HEK293 (cell line): ENCODE measurements around the gene JTB.
A peak's percentile ranks its signal among the peaks of the same experiment; 100 is the strongest.

Experiments used
- CTCF ChIA-PET: fragments of 350-600 bp; formaldehyde crosslinking; extraction: SDS; loops from one replicate; lab custom pipeline; 2021; ENCODE audit warnings: antibody characterized with exemption; lab: Yijun Ruan, JAX
- POLR2A ChIA-PET: fragments of 300-600 bp; formaldehyde crosslinking; extraction: SDS; loops from one replicate; lab custom pipeline; 2020; ENCODE audit warnings: antibody characterized with exemption, inconsistent platforms; lab: Yijun Ruan, JAX
- H3K27ac ChIP-seq: fragments of 200-500 bp; sonication (Bioruptor generic); 2 replicates; pipeline ENCODE4 v1.5.1; 2014; ENCODE audit warnings: low read depth, low read length, control low read depth, inconsistent platforms; ENCODE audit errors: extremely low read depth
- H3K36me3 ChIP-seq, 2 experiments: fragments of 200-500 bp in 1 of 2; sonication (Bioruptor generic) in 1 of 2; 1 replicate in 1 of 2; 2 replicates in 1 of 2; pipeline ENCODE4 v1.5.1; 2014 to 2017; ENCODE audit warnings: inconsistent platforms in 2 of 2, low read length in 2 of 2; ENCODE audit not compliant: control insufficient read depth in 2 of 2, insufficient read depth in 1 of 2
- H3K4me1 ChIP-seq: fragments of 200-500 bp; sonication (Bioruptor generic); 2 replicates; pipeline ENCODE4 v1.5.1; 2014; ENCODE audit warnings: mild to moderate bottlenecking, low read length, inconsistent platforms; ENCODE audit not compliant: control insufficient read depth, insufficient read depth
- H3K4me3 ChIP-seq: 2 replicates; pipeline ENCODE4 v1.5.1; 2011; ENCODE audit warnings: low read depth, mild to moderate bottlenecking, control low read depth, low read length, moderate library complexity
- H3K9me3 ChIP-seq: fragments of 200-500 bp; sonication (Bioruptor generic); 2 replicates; pipeline ENCODE4 v1.5.1; 2014; ENCODE audit warnings: low read depth, low read length, inconsistent platforms; ENCODE audit not compliant: control insufficient read depth, insufficient read depth
- ATF2 ChIP-seq: fragments of 450-650 bp; formaldehyde crosslinking; IDR thresholded peaks from 2 replicates; pipeline ENCODE4 v1.5.1; 2016; ENCODE audit warnings: missing biosample characterization, missing genetic modification characterization, low read depth
- BCL11B ChIP-seq: fragments of 450-650 bp; formaldehyde crosslinking; IDR thresholded peaks from 2 replicates; pipeline ENCODE4 v1.5.1; 2016; ENCODE audit warnings: low read depth, missing biosample characterization, missing genetic modification characterization
- GLIS2 ChIP-seq: fragments of 450-650 bp; formaldehyde crosslinking; IDR thresholded peaks from 2 replicates; pipeline ENCODE4 v1.5.1; 2016; ENCODE audit warnings: missing biosample characterization, missing genetic modification characterization
- HIC1 ChIP-seq: fragments of 450-650 bp; formaldehyde crosslinking; IDR thresholded peaks from 2 replicates; pipeline ENCODE4 v1.5.1; 2016; ENCODE audit warnings: missing biosample characterization, missing genetic modification characterization
- PATZ1 ChIP-seq: fragments of 450-650 bp; formaldehyde crosslinking; IDR thresholded peaks from 2 replicates; pipeline ENCODE4 v1.5.1; 2016; ENCODE audit warnings: missing biosample characterization, missing genetic modification characterization
- TSHZ1 ChIP-seq: fragments of 450-650 bp; formaldehyde crosslinking; IDR thresholded peaks from 2 replicates; pipeline ENCODE4 v1.5.1; 2016; ENCODE audit warnings: missing biosample characterization, missing genetic modification characterization, borderline replicate concordance
- ZBTB21 ChIP-seq: fragments of 450-650 bp; formaldehyde crosslinking; IDR thresholded peaks from 2 replicates; pipeline ENCODE4 v1.5.1; 2017; ENCODE audit warnings: missing biosample characterization, missing genetic modification characterization
- ZBTB7A ChIP-seq: fragments of 450-650 bp; formaldehyde crosslinking; IDR thresholded peaks from 2 replicates; pipeline ENCODE4 v1.5.1; 2016; ENCODE audit warnings: low read depth, missing biosample characterization, missing genetic modification characterization
- ZBTB8A ChIP-seq: fragments of 450-650 bp; formaldehyde crosslinking; IDR thresholded peaks from 2 replicates; pipeline ENCODE4 v1.5.1; 2016; ENCODE audit warnings: missing biosample characterization, missing genetic modification characterization
- ZNF473 ChIP-seq: fragments of 450-650 bp; formaldehyde crosslinking; IDR thresholded peaks from 2 replicates; pipeline ENCODE4 v1.5.1; 2017; ENCODE audit warnings: missing biosample characterization, missing genetic modification characterization
- ZNF501 ChIP-seq: fragments of 450-650 bp; formaldehyde crosslinking; IDR thresholded peaks from 2 replicates; pipeline ENCODE4 v1.5.1; 2016; ENCODE audit warnings: missing biosample characterization, missing genetic modification characterization
- ZNF514 ChIP-seq: fragments of 450-650 bp; formaldehyde crosslinking; IDR thresholded peaks from 2 replicates; pipeline ENCODE4 v1.5.1; 2016; ENCODE audit warnings: missing biosample characterization, missing genetic modification characterization
- ZNF629 ChIP-seq: fragments of 450-650 bp; formaldehyde crosslinking; IDR thresholded peaks from 2 replicates; pipeline ENCODE4 v1.5.1; 2017; ENCODE audit warnings: missing biosample characterization, missing genetic modification characterization
- ZNF670 ChIP-seq: fragments of 450-650 bp; formaldehyde crosslinking; IDR thresholded peaks from 2 replicates; pipeline ENCODE4 v1.5.1; 2016; ENCODE audit warnings: missing biosample characterization, missing genetic modification characterization, low read depth
- ZNF785 ChIP-seq: fragments of 450-650 bp; formaldehyde crosslinking; IDR thresholded peaks from 2 replicates; pipeline ENCODE4 v1.5.1; 2016; ENCODE audit warnings: missing biosample characterization, missing genetic modification characterization
- ZSCAN16 ChIP-seq: fragments of 450-650 bp; formaldehyde crosslinking; IDR thresholded peaks from 2 replicates; pipeline ENCODE4 v1.5.1; 2016; ENCODE audit warnings: missing biosample characterization, missing genetic modification characterization
- ZSCAN18 ChIP-seq: fragments of 450-650 bp; formaldehyde crosslinking; IDR thresholded peaks from 2 replicates; pipeline ENCODE4 v1.5.1; 2016; ENCODE audit warnings: missing biosample characterization, missing genetic modification characterization

The JTB gene

GRCh38 chr1:153944827-153945117 lies 32.7 kb downstream of the JTB start (continued):
- TF ChIP-seq TSHZ1 (tag by site-specific recombination): no peak
- no peak for TF ChIP-seq ZSCAN18 (tag by site-specific recombination)
- no peak for TF ChIP-seq ZNF514 (tag by site-specific recombination)

GRCh38 chr1:153944005-153944826 lies 33.3 kb downstream of the JTB start:
- Histone ChIP-seq H3K9me3 (no peaks in the 10 kb centered on the region), H3K4me3 (no peak overlapping the region), H3K27ac (no peak overlapping the region), H3K36me3 (peaks cover 0 to 69% of the 10 kb centered on the region in 2 experiments; a peak in 1 of 3 replicates), H3K4me1 (no peaks in the 10 kb centered on the region)
- CTCF ChIA-PET: interaction anchor here (0.6 to 2.5 kb wide), 11 partner anchors 13 to 602 kb away, joined by 3 to 10 read pairs (median 3); partner anchors contain the start of genes CREB3L4, JTB and RAB13
- POLR2A ChIA-PET: interaction anchor here (0.7 to 4.3 kb wide), 11 partner anchors 14 to 285 kb away, joined by 3 to 36 read pairs (median 4); partner anchors contain the start of genes CREB3L4, CRTC2, GATAD2B and JTB
- TF ChIP-seq GLIS2 (tag by site-specific recombination) (peak; percentile 65), ZNF501 (tag by site-specific recombination) (no peak), ZBTB21 (peak; percentile 97), HIC1 (tag by site-specific recombination) (peak; percentile 38; the same call in 1 of the 2 replicates), ATF2 (peak; percentile 97), ZSCAN16 (tag by site-specific recombination) (no peak), ZNF670 (tag by site-specific recombination) (no peak), ZNF785 (tag by site-specific recombination) (no peak), PATZ1 (tag by site-specific recombination) (peak; percentile 68; the same call in 1 of the 2 replicates), ZNF629 (tag by site-specific recombination) (peak; percentile 98), ZBTB8A (tag by site-specific recombination) (peak; percentile 33; the same call in 1 of the 2 replicates), BCL11B (tag by site-specific recombination) (no peak), ZNF473 (no peak), ZBTB7A (no peak)
